WTC11 (cell line): Measurements from ENCODE around the gene CD72.

Source experiments
- CREB1 ChIP-seq: sonication (generic); formaldehyde crosslinking; IDR thresholded peaks from 2 replicates; pipeline ENCODE4 v1.8.0; 2023; ENCODE audit warnings: mild to moderate bottlenecking, missing genetic modification reagents
- ESRRA ChIP-seq: sonication (generic); formaldehyde crosslinking; IDR thresholded peaks from 2 replicates; pipeline ENCODE4 v1.8.1; 2022; ENCODE audit warnings: mild to moderate bottlenecking, missing genetic modification reagents, borderline replicate concordance
- FOXJ3 ChIP-seq: sonication (generic); formaldehyde crosslinking; IDR thresholded peaks from 2 replicates; pipeline ENCODE4 v1.9.0; 2021; ENCODE audit warnings: missing genetic modification reagents, mild to moderate bottlenecking, borderline replicate concordance
- JUN ChIP-seq: sonication (generic); formaldehyde crosslinking; IDR thresholded peaks from 2 replicates; pipeline ENCODE4 v1.8.0; 2023; ENCODE audit warnings: mild to moderate bottlenecking, missing genetic modification reagents
- PRRX2 ChIP-seq: fragments of 250-450 bp; sonication (Bioruptor Pico); IDR thresholded peaks from 2 replicates; pipeline ENCODE4 v1.8.0; 2021; ENCODE audit warnings: mild to moderate bottlenecking
- ZBTB21 ChIP-seq: sonication (generic); formaldehyde crosslinking; IDR thresholded peaks from 2 replicates; pipeline ENCODE4 v1.8.1; 2023; ENCODE audit warnings: mild to moderate bottlenecking, missing genetic modification reagents, borderline replicate concordance
- ZNF138 ChIP-seq: sonication (generic); formaldehyde crosslinking; conservative IDR thresholded peaks from 2 replicates; pipeline ENCODE4 v1.8.1; 2022; ENCODE audit warnings: mild to moderate bottlenecking, moderate library complexity, missing genetic modification reagents
- ZNF232 ChIP-seq: sonication (generic); formaldehyde crosslinking; IDR thresholded peaks from 2 replicates; pipeline ENCODE4 v1.8.0; 2022; ENCODE audit warnings: mild to moderate bottlenecking, missing genetic modification reagents
- ZNF317 ChIP-seq: sonication (generic); formaldehyde crosslinking; IDR thresholded peaks from 2 replicates; pipeline ENCODE4 v1.8.1; 2023; ENCODE audit warnings: low read depth, mild to moderate bottlenecking, moderate library complexity, missing genetic modification reagents, borderline replicate concordance
- TF ChIP-seq, protein P1 (sequence below): fragments of 200-600 bp; IDR thresholded peaks from 2 replicates; pipeline ENCODE4 v1.8.0; 2022; ENCODE audit warnings: antibody characterized with exemption
- TF ChIP-seq, protein P2 (sequence below): sonication (generic); formaldehyde crosslinking; IDR thresholded peaks from 2 replicates; pipeline ENCODE4 v1.8.0; 2022; ENCODE audit warnings: mild to moderate bottlenecking, missing genetic modification reagents

DNA sequence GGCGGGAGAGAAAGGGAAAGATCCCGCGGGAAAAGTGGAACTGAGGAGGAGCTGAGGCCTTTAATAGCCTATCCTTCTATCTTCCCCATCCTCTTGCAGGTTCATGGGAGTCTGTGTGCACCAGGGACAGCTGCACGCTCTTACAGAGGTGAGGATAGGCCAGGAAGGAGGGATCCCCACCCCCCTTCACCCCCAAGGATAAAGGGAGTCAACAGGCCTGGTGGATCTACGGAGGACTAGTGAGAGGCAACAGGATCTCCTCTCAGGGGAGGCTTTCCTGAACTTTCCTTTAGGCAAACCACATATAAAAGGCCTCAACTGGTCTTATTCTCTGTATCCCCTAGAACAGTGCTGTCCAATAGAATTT lies 12.1 kb downstream of the CD72 start:
- TF ChIP-seq, protein P1, sequence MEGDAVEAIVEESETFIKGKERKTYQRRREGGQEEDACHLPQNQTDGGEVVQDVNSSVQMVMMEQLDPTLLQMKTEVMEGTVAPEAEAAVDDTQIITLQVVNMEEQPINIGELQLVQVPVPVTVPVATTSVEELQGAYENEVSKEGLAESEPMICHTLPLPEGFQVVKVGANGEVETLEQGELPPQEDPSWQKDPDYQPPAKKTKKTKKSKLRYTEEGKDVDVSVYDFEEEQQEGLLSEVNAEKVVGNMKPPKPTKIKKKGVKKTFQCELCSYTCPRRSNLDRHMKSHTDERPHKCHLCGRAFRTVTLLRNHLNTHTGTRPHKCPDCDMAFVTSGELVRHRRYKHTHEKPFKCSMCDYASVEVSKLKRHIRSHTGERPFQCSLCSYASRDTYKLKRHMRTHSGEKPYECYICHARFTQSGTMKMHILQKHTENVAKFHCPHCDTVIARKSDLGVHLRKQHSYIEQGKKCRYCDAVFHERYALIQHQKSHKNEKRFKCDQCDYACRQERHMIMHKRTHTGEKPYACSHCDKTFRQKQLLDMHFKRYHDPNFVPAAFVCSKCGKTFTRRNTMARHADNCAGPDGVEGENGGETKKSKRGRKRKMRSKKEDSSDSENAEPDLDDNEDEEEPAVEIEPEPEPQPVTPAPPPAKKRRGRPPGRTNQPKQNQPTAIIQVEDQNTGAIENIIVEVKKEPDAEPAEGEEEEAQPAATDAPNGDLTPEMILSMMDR: no peak
- no peak for TF ChIP-seq ZNF317 (CRISPR knock-in tag)
- no peak for TF ChIP-seq JUN (CRISPR knock-in tag)
- TF ChIP-seq ZBTB21 (CRISPR knock-in tag): no peak
- no peak for TF ChIP-seq ZNF232 (CRISPR knock-in tag)
- no peak for TF ChIP-seq ZNF138 (CRISPR knock-in tag)
- TF ChIP-seq ESRRA: no peak
- no peak for TF ChIP-seq FOXJ3 (CRISPR knock-in tag)
- no peak for TF ChIP-seq CREB1 (CRISPR knock-in tag)
- no peak for TF ChIP-seq PRRX2 (CRISPR knock-in tag)
- TF ChIP-seq, protein P2, sequence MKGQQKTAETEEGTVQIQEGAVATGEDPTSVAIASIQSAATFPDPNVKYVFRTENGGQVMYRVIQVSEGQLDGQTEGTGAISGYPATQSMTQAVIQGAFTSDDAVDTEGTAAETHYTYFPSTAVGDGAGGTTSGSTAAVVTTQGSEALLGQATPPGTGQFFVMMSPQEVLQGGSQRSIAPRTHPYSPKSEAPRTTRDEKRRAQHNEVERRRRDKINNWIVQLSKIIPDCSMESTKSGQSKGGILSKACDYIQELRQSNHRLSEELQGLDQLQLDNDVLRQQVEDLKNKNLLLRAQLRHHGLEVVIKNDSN (CRISPR knock-in tag): no peak
